ENCODE data around the gene CSTPP1.

DNA sequence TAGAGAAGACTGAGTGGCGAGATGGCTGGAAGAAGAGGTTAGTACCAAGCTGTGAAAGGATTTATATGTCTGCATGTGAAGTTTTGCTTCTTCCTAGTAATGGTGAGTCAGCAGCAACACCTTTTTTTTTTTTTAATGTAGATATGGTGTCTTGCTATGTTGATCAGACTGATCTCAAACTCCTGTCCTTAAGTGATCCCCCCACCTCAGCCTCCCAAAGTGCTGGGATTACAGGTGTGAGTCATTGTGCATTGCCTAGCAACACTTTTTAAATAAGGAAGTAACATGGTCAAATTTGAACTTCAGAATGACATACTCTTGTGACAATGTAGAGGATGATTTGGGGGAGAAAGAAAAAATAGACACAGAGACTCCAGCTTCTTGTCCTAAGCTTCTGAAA is 6.5 kb upstream of the CSTPP1 start:
- TF ChIP-seq SUZ12 (IDR thresholded peaks at IDR 0.05; ENCODE audit: extremely low read depth, insufficient read depth, insufficient read length): no peak
- no peak for TF ChIP-seq ZNF274 (IDR thresholded peaks at IDR 0.05; ENCODE audit: low read depth, low read length)
- TF ChIP-seq YY1 (IDR thresholded peaks at IDR 0.05; ENCODE audit: insufficient read depth, insufficient read length): no peak
